ENCODE data around the gene CAPN1. TPM values are rescaled to one million over a fixed set of nuclear protein-coding genes. Genes with fewer than 3 reads are reported as not detected.

Gene CAPN1
- total and polyA plus RNA-seq, 2 donors (not counting 1 experiment from before 2014, with no cell fraction given), result 70.3 to 94.5 TPM

GRCh38 chr11:65225279-65226102 is 43.8 kb downstream of the CAPN1 start:
- no peaks in the 10 kb centered on the region for H4K20me1 ChIP-seq (ENCODE audit: control insufficient read depth, extremely low read depth, insufficient read depth, low read length)
- H3K27me3 ChIP-seq (ENCODE audit: control insufficient read depth, insufficient read depth, low read length), result no peaks in the 10 kb centered on the region
- peak overlapping the region; percentile 56 for H3K4me2 ChIP-seq (ENCODE audit: extremely low read depth, insufficient read depth, low read length)
- TF ChIP-seq CTCF (conservative IDR thresholded peaks at IDR 0.05 in 1 of 2, IDR thresholded peaks at IDR 0.05 in 1 of 2; ENCODE audit: low read depth in 1 of 2, low read length in 2 of 2), result peak; percentile 49 to 51
- no peak for TF ChIP-seq EZH2 (IDR thresholded peaks at IDR 0.05; ENCODE audit: low read length, missing control alignments)
- DNase-seq (ENCODE audit: low read depth in 2 of 2), result peak; percentile 58 to 63
- no peaks in the 10 kb centered on the region for H3K9me3 ChIP-seq (ENCODE audit: control insufficient read depth, insufficient read depth, low read depth, low read length)
- peak overlapping the region; percentile 67 for H2AFZ ChIP-seq (ENCODE audit: low read length)
- H3K4me3 ChIP-seq (replicated peaks in 1 of 4; ENCODE audit: control extremely low read depth in 1 of 4, insufficient read depth in 1 of 4, low read depth in 3 of 4, low read length in 4 of 4), result peak overlapping the region; percentile 6 to 53 (median 33)
- no peaks in the 10 kb centered on the region for H3K36me3 ChIP-seq (ENCODE audit: control insufficient read depth, insufficient read depth, low read length)
- no peak overlapping the region for H3K27ac ChIP-seq (ENCODE audit: insufficient read depth, low read length)
- no peaks in the 10 kb centered on the region for H3K79me2 ChIP-seq (ENCODE audit: control insufficient read depth, insufficient read depth, low read length)
- peak overlapping the region; percentile 34 for H3K9ac ChIP-seq (ENCODE audit: insufficient read depth, low read length)
- H3K4me1 ChIP-seq (ENCODE audit: control insufficient read depth, extremely low read depth, insufficient read depth, low read length), result peaks cover 4% of the 10 kb centered on the region

- no peaks in the 10 kb centered on the region for H3K36me3 ChIP-seq (ENCODE audit: control insufficient read depth, insufficient read depth, low read length)
- no peaks in the 10 kb centered on the region for H3K27me3 ChIP-seq (ENCODE audit: control insufficient read depth, insufficient read depth, low read length)
- peak overlapping the region; percentile 34 for H3K9ac ChIP-seq (ENCODE audit: insufficient read depth, low read length)
- no peaks in the 10 kb centered on the region for H4K20me1 ChIP-seq (ENCODE audit: control insufficient read depth, extremely low read depth, insufficient read depth, low read length)
- peak overlapping the region; percentile 6 to 53 (median 33) for H3K4me3 ChIP-seq (replicated peaks in 1 of 4; ENCODE audit: control extremely low read depth in 1 of 4, insufficient read depth in 1 of 4, low read depth in 3 of 4, low read length in 4 of 4)
- H3K79me2 ChIP-seq (ENCODE audit: control insufficient read depth, insufficient read depth, low read length), result no peaks in the 10 kb centered on the region
- H3K4me1 ChIP-seq (ENCODE audit: control insufficient read depth, extremely low read depth, insufficient read depth, low read length), result peaks cover 4% of the 10 kb centered on the region
- peak overlapping the region; percentile 56 for H3K4me2 ChIP-seq (ENCODE audit: extremely low read depth, insufficient read depth, low read length)
- DNase-seq (ENCODE audit: low read depth in 2 of 2), result no peak
- H2AFZ ChIP-seq (ENCODE audit: low read length), result peak overlapping the region; percentile 67
- H3K9me3 ChIP-seq (ENCODE audit: control insufficient read depth, insufficient read depth, low read depth, low read length), result no peaks in the 10 kb centered on the region
- H3K27ac ChIP-seq (ENCODE audit: insufficient read depth, low read length), result no peak overlapping the region
- TF ChIP-seq EZH2 (IDR thresholded peaks at IDR 0.05; ENCODE audit: low read length, missing control alignments) (no peak), CTCF (conservative IDR thresholded peaks at IDR 0.05 in 1 of 2, IDR thresholded peaks at IDR 0.05 in 1 of 2; ENCODE audit: low read depth in 1 of 2, low read length in 2 of 2) (no peak)
Measured at GRCh38 chr11:65226103-65226442, 44.3 kb downstream of the CAPN1 start.

- Histone ChIP-seq H3K79me2 (ENCODE audit: control insufficient read depth, insufficient read depth, low read length) (no peaks in the 10 kb centered on the region), H3K36me3 (ENCODE audit: control insufficient read depth, insufficient read depth, low read length) (no peaks in the 10 kb centered on the region), H2AFZ (ENCODE audit: low read length) (no peak overlapping the region), H3K27ac (ENCODE audit: insufficient read depth, low read length) (no peak overlapping the region), H3K4me1 (ENCODE audit: control insufficient read depth, extremely low read depth, insufficient read depth, low read length) (peaks cover 4% of the 10 kb centered on the region), H3K9ac (ENCODE audit: insufficient read depth, low read length) (no peak overlapping the region), H4K20me1 (ENCODE audit: control insufficient read depth, extremely low read depth, insufficient read depth, low read length) (no peaks in the 10 kb centered on the region), H3K9me3 (ENCODE audit: control insufficient read depth, insufficient read depth, low read depth, low read length) (no peaks in the 10 kb centered on the region), H3K4me2 (ENCODE audit: extremely low read depth, insufficient read depth, low read length) (no peak overlapping the region), H3K27me3 (ENCODE audit: control insufficient read depth, insufficient read depth, low read length) (no peaks in the 10 kb centered on the region), H3K4me3 (replicated peaks in 1 of 4; ENCODE audit: control extremely low read depth in 1 of 4, insufficient read depth in 1 of 4, low read depth in 3 of 4, low read length in 4 of 4) (no peak overlapping the region)
- no peak for DNase-seq (ENCODE audit: low read depth in 2 of 2)
- TF ChIP-seq CTCF (conservative IDR thresholded peaks at IDR 0.05 in 1 of 2, IDR thresholded peaks at IDR 0.05 in 1 of 2; ENCODE audit: low read depth in 1 of 2, low read length in 2 of 2) (no peak), EZH2 (IDR thresholded peaks at IDR 0.05; ENCODE audit: low read length, missing control alignments) (no peak)
Measured at GRCh38 chr11:65227879-65228278, 46.2 kb downstream of the CAPN1 start.
